HG03520 (cell line): ENCODE results near the gene SCAMP4.

Experiments
- ATAC-seq: cut with Tn5 transposase; IDR thresholded peaks from one replicate; pipeline ENCODE4 v1.9.1; 2021; ENCODE audit warnings: mild to moderate bottlenecking, moderate library complexity; ENCODE audit not compliant: unreplicated experiment

Gene SCAMP4, protein sequence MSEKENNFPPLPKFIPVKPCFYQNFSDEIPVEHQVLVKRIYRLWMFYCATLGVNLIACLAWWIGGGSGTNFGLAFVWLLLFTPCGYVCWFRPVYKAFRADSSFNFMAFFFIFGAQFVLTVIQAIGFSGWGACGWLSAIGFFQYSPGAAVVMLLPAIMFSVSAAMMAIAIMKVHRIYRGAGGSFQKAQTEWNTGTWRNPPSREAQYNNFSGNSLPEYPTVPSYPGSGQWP

DNA sequence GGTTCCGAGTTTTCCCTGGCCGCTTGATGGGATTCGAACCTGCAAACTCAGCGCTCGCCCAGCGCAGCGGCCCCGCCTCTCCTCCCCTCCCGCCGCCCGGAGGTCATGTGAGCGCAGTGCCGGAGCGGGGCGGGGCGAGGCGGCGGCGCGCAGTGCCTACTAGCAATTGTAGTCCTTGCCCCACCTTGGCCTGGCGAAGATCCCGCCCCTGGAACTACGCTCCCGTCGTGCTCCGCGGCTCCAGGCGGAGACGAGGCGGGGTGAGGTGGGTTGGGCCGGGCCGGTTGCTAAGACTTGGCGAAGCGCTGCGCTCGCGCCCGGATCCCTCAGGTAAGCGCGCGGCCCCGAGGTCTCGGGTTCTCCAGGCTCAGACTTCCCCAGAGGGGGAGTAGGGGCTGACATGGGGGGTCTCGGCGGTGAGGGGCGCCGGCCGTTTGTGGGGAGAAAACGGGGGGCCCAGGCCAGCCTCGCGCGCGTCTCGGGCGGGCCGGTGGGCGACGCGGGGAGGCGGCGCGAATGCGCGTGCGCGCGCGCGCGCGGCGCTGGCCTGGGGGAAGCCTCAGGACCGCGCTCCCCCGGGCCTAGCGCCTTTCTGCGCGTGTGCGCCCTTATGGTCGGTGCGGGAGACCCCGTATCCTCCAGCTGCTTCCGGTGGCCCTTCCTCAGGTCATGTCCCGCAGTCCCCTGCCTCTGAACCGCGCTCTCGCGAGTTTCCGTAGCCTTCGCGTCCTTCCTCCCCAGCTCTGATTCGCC lies at the start of gene SCAMP4, which contains the start of gene ADAT3:
SCAMP4 (plus strand) TSS at position 290 of the 753 bp plus-strand sequence. CDS start 9,621 bp downstream, outside the sequence.
ADAT3 (plus strand) TSS at position 290 of the 753 bp plus-strand sequence. CDS start 6,649 bp downstream, outside the sequence.
- peak; percentile 79 for ATAC-seq

DNA sequence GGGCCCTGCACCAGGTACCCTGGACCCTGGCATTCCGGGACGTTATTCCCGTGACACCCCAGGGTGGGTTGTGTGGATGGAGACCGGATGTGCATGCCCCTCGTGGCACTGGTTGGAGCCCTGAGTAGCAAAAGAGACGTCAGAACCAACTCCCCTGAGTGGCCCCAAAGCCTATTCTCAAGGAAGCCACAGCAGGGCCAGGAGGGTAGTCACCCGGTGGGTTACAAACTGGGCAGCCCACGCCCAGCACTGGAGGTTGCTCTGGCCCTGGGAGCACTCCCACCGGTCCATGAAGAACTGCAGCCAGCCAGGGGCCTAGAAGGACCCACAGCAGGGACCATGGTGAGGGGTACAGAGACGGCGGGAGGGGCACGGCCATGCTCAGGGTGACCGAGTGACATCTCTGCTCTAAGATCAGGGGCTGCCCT lies 49.4 kb upstream of the SCAMP4 start:
- ATAC-seq, result no peak

DNA sequence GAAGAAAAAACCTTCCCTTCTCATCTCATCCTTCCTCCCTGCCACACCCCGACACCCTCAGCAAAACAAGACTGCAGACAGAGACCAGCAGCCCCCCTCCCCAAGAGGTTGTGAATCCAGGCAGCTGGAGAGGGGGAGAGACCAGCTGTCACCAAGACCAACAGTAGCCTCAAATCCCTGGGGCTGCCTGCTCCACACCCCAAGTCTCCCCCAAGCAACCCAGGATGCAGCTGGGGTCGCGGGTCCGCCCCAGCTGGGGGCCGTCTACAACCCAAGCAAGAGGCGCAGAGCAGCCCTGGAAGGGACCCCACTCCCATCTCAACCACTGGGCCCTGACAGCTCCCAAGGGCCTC lies 48.9 kb upstream of the SCAMP4 start:
- no peak for ATAC-seq

DNA sequence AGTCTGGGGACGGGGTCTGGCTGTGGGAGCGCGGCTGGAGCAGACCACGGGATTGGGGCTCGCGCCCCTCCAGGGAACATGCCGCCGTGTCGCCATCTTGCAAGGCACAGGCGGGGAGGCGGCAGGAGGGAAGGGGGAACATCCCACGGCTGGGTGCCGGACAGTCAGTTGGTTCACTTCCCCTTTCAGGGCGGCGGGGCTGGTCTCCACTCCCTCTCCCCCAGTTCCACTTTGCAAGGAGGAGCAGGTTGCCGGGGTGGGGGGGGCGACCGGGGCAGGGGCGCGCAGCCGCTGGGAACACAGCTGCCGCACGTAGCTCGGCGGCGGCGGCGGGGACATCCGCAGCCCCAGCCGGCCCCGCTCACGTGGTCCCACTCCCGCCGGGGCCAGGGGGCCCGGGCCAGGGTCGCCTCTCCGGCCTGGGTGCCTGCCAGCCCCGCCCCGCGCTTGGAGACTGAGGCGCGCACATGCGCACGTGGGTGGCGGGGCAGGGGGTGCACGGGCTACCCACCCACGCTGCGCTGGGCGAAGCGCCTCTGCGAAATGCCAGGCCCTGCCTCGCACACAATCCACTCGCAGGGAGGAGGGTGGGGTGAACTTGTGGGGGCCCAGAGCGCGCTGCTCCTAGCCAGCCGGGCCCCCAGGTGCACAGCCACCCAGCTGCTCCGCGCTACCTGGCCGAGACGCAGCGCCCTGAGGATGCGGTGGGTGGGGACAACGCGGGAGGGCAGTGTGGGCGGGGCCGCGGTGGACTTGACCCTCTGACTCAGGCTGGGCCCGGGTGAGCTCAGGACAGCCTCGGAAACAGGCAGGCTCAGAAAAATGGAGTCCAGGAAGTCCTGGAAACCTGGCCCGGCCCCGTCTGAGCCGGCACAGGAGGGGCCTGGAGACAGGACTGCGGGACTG lies 48.2 kb upstream of the SCAMP4 start:
- ATAC-seq, result no peak

DNA sequence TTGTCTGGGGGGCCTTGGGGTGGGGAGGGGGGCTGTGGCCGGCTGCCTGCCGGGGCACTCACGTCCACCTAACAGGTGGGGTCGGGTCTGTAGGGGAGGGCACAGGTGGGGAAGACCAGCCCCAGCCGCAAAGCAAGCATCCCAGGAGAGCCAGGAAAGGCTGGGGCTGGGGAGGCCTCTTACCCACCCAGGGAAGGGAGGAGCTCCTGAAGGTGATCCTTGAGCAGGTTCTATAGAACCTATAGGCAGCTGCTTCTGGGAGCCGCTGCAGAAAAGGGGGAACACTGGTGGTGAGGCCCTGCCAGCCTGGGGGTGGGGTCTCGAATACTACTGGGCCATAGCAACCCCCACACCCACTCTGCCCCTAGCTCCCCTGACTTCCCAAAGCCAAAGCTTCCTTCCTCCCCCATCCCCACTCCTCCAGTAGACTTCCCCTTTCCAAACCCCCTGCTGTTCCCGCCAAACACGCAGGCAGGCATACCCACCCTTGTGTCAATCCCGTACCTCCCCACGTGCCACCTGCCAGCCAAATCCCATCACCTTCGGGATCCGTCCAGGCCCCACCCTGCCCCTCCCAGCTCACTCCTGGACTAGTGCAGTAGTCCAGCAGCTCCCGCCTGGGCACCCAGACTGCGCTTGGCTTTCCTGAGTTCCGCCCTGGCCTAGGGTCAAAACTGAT lies 47.4 kb upstream of the SCAMP4 start:
- no peak for ATAC-seq

DNA sequence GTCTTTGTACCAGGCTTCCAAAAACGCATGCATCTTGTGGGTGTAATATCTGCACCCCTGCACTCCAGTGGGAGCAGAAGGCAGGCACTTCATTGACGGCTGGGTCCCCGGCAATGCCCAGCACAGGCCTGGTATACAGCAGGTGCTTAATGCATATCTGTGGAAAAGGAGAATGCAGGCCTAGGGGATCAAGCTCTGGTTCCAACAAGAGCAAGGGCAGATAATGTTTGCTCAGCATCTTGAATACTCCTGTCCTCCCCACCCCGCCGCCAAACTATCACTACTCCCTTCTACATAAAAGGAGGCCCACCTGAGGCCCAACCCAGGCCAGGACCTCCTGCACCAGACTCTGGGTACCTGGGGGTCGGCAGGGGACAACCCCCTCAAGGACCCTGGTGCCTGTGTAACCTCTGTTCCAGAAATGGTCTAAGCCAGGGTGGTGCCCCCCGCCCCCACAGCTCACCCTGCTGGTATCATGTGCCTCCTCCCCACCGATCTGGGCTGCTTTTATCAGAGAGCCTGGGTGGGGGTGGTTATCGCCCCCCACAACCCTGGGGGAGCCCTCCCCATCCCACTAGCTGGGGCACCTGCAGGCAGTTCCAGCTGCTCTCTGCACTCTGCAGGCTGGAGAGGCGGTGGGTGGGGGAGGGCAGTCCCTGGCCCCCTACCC lies 46.7 kb upstream of the SCAMP4 start:
- no peak for ATAC-seq

DNA sequence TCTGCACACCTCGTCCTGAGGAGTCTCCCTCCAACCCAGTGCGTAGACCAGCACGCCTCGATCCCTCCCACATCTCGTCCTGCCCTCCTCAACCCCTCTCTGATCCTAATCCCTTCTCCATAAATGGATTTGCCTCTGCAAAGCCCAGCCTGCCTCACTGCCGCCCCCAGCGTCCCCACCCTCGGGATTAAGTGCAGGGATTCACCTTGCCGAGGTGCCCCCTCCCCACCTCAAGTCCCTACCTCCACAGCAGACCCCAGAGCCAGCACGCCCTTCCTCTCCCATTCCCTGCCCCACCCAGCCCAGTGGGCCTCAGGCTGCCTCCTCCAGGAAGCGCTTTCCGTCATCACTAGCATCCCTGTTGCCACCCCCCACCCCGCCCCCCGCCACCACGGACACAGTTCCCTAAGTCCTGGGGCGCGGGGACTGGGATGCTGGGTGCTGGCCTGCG lies 45.8 kb upstream of the SCAMP4 start:
- ATAC-seq, result no peak

DNA sequence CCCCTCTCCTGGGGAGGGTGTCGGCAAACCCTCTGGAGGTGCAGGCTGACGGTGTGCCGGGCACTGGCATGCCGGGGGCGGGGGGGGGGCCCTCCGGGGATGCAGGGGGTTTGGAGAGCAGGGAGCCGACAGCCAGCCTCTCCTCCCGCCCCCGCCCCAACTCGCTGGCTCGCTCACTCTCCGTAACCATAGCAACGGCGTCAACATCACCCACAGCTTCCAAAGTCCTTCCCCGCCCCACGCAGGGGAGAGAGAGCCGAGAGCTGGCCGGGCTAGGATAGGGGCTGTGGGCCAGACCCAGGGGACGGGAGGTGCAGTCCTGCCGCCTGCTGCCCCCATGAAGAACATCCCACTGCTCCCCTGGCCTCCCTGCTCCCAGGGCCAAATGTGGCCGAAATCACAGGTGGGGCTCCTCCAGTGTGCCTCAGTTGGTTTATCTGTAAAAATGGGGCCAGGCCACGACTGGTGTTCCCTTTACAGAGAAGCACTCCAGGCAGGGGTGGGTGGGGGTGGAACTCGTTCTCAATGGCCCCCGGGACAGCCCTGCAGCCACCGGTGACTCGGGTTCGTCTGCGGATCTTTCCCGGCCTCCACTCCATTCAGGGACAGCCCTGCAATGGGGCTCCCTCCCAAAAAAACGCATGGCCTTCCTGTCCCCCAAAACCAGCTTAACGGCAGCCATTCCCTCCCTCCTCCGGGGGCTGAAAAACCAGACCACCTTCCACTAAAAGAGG lies 45.0 kb upstream of the SCAMP4 start:
- no peak for ATAC-seq

DNA sequence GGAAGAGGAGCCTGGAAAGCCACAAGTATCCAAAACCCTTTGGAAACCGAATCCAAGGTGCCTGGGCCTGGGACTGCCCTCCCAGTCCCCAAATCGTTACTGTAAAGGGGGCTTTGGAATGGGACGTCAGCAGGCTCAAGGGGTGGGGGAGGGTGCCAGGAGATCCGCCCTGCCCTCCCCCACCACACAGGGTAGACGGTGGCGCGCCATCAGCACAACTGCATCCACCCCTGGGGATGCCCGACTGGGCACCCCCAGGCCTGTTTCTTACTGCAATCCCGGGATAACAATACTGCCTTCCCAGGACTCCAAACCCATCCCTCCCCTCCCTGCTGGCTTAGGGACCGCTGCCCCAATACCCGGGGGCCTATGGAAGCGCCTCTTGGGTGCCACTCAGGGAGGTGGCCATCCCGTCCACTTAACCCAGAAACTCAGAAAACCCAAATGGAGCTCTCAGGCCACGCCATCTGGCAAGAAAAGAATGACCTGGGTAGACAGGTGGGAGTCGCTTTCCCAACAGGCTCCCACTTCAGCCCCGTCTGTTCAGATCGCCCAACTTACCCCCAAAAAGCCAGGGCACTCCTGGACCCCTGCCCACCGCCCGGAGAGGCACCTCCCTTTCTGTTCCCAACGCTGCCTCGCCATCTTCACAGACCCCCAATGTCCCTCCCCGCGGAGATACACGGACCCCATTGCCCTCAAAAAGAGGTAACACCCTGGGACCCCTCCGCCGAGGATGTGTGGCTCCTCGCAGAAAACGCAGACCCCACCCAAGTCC lies 44.2 kb upstream of the SCAMP4 start:
- ATAC-seq, result no peak

DNA sequence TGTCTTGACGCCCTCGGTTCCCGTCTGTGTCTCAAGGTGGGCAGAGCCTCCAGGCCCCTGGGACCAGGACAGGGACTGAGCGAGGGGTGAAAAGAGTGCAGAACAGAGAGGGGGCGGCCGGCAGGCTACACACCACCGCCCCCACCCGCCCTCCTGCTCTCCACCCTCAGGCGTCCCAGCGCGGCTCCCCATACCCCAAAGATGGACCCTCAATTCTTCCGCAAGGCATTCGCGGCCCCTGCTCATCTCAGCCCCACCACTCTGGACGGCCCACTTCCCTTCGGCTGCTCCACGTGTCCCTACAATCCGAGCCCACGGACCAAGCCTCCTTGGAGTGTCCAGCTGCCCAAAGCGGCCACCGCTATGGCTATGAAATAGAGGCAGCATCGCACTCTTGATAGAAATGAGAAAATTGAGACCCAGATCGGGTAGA lies 43.6 kb upstream of the SCAMP4 start:
- no peak for ATAC-seq

DNA sequence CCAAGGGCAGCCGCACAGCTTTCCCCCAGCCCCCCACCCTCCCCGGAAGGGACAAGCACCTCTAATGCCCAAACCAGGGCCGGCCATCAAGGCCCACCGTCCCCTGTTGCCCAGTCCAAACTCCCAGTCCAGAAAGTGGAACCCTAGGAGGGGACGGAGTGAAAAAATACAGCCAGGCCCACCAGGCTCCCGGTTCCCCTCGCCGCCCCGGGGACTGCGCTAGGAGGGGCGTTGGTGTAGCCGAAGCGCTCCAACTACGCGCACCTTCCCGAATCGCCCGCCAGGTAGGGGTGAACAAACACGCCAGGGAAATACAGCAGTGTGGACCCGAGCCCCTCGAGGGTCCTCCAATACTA lies 43.2 kb upstream of the SCAMP4 start:
- ATAC-seq, result no peak

DNA sequence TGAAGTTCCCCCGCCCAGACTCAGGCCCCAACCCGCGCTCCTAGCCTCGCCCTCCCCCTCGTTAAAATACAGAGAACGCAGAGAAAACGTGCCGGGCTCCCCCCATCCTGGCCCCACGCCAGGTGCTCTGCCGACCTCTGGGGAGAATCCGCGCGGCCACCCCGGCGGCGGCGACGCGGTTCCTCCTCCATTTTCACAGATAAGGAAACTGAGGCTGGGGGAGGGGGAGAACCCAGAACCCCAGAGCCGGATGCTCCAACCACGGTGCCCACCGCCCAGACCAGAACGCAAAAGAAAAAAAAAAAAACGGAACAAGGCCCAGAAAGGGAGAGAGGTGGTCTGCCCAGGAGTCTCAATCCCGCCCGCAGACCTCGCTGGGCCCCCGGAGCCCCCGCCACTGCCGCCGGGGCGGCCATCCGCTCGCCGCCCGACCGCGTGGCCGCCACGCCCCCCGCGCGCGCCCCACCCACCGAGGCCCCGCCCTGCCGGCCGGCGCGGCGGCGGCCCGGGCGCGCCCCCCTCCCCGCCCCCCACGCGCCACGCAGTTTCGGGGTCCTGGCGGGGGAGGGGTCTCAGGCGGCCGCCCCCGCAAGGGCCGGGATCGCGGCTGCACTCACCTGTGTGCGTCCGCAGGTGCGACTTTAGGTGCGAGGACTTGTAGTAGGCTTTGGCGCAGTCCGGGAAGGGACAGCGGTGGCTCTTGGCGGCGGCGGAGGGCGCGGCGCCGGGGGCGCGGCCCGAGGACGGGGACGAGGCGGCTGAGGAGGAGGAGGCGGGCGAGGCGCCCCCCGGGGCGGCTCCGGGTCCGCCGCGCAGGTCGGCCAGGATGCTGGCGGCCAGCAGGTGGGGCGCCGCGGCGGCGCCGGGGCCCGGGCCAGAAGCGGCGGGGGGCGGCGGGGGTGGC lies 42.5 kb upstream of the SCAMP4 start:
- ATAC-seq, result no peak

DNA sequence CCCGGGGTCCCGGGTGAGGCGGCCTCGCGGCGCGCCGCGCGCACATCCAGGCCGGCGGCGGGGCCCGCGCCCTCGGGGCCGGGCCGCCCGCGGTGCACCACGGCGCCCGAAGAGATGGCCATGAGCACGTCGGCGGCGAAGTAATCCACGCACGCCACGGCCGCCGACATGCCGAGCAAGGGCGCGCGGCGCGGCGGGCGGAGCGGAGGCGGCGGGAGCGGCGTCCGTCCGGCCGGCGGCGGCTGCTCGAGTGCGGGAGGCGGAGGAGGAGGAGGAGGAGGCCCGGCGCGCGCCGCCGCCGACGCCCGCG lies 41.9 kb upstream of the SCAMP4 start, which contains the start of gene KLF16:
KLF16 (minus strand) TSS at position 252 of the 310 bp plus-strand sequence; CDS start at position 170, 82 bp downstream.
- ATAC-seq, result no peak

DNA sequence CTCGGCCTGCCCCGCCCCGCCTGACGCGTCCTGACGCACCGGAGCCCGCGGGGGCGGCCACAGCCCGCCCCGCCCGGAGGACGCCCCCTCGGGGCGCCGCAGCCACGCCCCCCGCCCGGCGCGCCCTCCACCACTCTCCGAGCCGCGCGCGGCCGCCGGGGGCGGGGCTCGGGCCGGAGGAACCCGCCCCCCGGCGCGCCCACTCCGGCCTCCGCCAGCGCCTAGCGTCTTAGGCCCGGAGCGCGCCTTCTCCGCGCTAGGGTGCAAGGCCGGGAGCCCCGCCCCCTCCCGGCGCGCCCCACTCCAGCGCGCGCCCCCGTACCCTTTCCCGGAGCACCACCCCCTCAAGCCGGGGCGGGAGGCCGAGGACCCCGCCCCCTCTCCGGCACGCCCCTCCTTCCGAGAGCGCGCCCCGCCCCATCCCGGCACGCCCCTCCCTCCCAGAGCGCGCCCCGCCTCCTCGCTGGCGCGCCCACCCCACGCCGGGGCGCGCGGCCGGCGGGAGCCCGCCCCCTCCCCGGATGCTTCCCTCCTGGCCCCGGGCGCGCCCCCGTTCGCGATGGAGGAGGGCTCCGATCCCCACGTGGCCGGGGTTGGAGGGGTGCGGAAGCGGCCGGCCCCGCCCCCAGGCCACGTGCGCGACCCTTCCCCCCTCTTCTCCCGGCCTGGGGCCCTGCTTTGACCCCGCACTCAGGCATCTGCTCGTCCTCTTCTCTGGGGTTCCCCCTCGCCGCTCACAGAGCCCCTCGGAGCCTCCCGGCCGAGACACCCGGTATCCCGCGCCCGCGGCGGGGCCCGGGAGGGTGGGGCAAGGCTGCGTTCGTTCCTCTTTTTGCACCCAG lies 41.3 kb upstream of the SCAMP4 start:
- peak; percentile 55 for ATAC-seq

DNA sequence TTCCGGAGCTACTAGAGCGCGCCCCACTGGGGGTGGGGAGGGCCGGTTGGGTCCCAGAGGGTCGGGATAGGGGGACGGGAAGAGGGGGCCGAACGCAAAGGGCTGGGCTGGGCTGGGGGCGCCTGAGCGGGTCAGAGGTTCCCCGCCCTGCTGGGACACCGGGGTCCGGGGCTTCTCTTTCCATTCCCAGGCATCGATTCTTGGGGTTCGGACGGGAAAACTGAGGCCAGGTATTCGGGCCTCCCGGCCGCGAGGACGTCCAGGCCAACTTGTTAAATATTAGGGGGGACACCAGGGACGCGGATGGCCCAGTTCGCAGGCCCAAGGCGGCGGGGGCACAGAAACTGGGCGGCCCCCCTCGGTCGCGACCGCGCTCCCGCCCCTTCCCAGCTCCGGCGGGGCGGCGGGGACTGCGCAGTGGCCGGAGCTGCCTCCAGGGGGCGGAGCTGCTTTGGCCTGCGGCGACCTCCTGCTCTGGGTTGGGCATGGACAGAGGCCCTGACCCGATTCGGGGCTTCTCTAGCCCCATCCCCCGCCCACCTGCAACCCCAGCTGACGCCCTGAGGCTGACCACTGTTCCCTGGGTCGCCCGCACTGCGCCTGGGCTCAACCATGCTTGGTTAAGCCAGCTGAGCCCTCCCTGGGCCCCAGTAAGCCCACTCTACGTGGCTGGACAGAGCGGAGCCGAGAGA lies 40.6 kb upstream of the SCAMP4 start:
- ATAC-seq, result peak; percentile 24
